Testis (tissue), 3 donors: ENCODE results near the gene SDK2. TPM values are rescaled to one million over a fixed set of nuclear protein-coding genes. Genes with fewer than 3 reads are reported as not detected.
A peak's percentile ranks its signal among the peaks of the same experiment; 100 is the strongest.

Experiments
- DNase-seq: peaks from one replicate; pipeline ENCODE4 v3.0.0-alpha.2; 2019
- H3K27ac ChIP-seq, 2 donors: fragments of 200-600 bp; sonication (generic); one replicate each; pipeline ENCODE4 v1.5.1; 2019
- H3K27me3 ChIP-seq: fragments of 200-600 bp; sonication (generic); one replicate; pipeline ENCODE4 v1.5.1; 2019
- H3K36me3 ChIP-seq: fragments of 200-600 bp; sonication (generic); one replicate; pipeline ENCODE4 v1.5.1; 2017; ENCODE audit warnings: low read depth; ENCODE audit errors: missing control alignments
- H3K4me1 ChIP-seq: fragments of 200-600 bp; sonication (generic); one replicate; pipeline ENCODE4 v1.5.1; 2019
- H3K4me3 ChIP-seq, 2 donors: fragments of 200-600 bp; sonication (generic); one replicate each; pipeline ENCODE4 v1.5.1; 2017 to 2019
- H3K9me3 ChIP-seq: fragments of 200-600 bp; sonication (generic); one replicate; pipeline ENCODE4 v1.5.1; 2017
- CTCF ChIP-seq, 3 experiments: fragments of 450-650 bp in 2 of 3; fragments of 200-600 bp in 1 of 3; sonication (generic) in 1 of 3; IDR thresholded peaks; one replicate each; pipeline ENCODE4 v1.5.1; 2016 to 2019; ENCODE audit warnings: antibody characterized with exemption in 3 of 3, mild to moderate bottlenecking in 2 of 3, moderate library complexity in 1 of 3
- POLR2A ChIP-seq: fragments of 450-650 bp; IDR thresholded peaks from one replicate; pipeline ENCODE4 v1.6.1; 2017; ENCODE audit warnings: antibody characterized with exemption, mild to moderate bottlenecking, moderate library complexity
- WGBS, 2 donors: methylation state at CpG; one replicate each; pipeline ENCODE4 v1.1.5; 2018; 5-methylcytosine and 5-hydroxymethylcytosine counted together
- intact Hi-C: fragments of 100-400 bp; cut with DNase I; formaldehyde crosslinking; loops from one replicate; pipeline ENCODE4 v1.15.1; 2023; ENCODE audit warnings: low total_unique reads
- polyA plus RNA-seq: library from polyadenylated mRNA; stranded (reverse); fragments of 350-450 nt; fragmentation: Illumina TruSeq; extraction: RNeasy Lipid Tissue Mini Kit (QIAGEN cat#74804); gene quantifications from one replicate; pipeline ENCODE4 v1.2.3, GENCODE V29; 2014; ENCODE audit warnings: low read depth, low replicate concordance; ENCODE audit not compliant: insufficient read depth
- total RNA-seq, 2 donors: library from RNA; depleted of rRNA; stranded (reverse); fragments of >200 nt; gene quantifications; one replicate each; pipeline ENCODE4 v1.2.3, GENCODE V29; 2016

SDK2 gene
- total and polyA plus RNA-seq, 3 donors from 2014 or later: 36.9 to 63.4 (median 55.4) TPM

- DNase-seq: no peak
- no peak overlapping the region for H3K4me3 ChIP-seq
- no peaks in the 10 kb centered on the region for H3K36me3 ChIP-seq
- WGBS, 2 donors: 88 to 91% methylated on average over 10 to 18 of the region's 18 CpGs
- peaks cover 32% of the 10 kb centered on the region for H3K4me1 ChIP-seq
- intact Hi-C loops: loop anchor here (5.0 kb wide), 1 partner anchor 111 kb away; no protein-coding TSS in a partner anchor
- H3K9me3 ChIP-seq: no peaks in the 10 kb centered on the region
- H3K27me3 ChIP-seq: no peaks in the 10 kb centered on the region
- TF ChIP-seq CTCF (IDR thresholded peaks at IDR 0.05) (no peak), POLR2A (no peak)
- no peak overlapping the region for H3K27ac ChIP-seq
Observed at GRCh38 chr17:73368085-73368631, 276.1 kb downstream of the SDK2 start.

GRCh38 chr17:73365906-73366623, 278.2 kb downstream of the SDK2 start:
- no peak overlapping the region for H3K4me3 ChIP-seq
- H3K9me3 ChIP-seq: no peaks in the 10 kb centered on the region
- intact Hi-C loops: loop anchor here (5.0 kb wide), 1 partner anchor 109 kb away; no protein-coding TSS in a partner anchor
- H3K27ac ChIP-seq: peak overlapping the region; percentile 31 to 86
- peaks cover 32% of the 10 kb centered on the region for H3K4me1 ChIP-seq
- peak; percentile 50 for DNase-seq
- H3K36me3 ChIP-seq: no peaks in the 10 kb centered on the region
- WGBS, 2 donors: 39 to 47% methylated on average over 22 to 23 of the region's 23 CpGs
- H3K27me3 ChIP-seq: no peaks in the 10 kb centered on the region
- TF ChIP-seq POLR2A: no peak
- no peak for TF ChIP-seq CTCF (IDR thresholded peaks at IDR 0.05)

GRCh38 chr17:73365301-73365874, 278.9 kb downstream of the SDK2 start:
- 28 to 51% methylated on average over 18 to 20 of the region's 20 CpGs for WGBS, 2 donors
- Histone ChIP-seq H3K4me1 (peaks cover 33% of the 10 kb centered on the region), H3K27me3 (no peaks in the 10 kb centered on the region), H3K4me3 (no peak overlapping the region), H3K36me3 (no peaks in the 10 kb centered on the region), H3K9me3 (no peaks in the 10 kb centered on the region), H3K27ac (peak overlapping the region; percentile 31 to 86)
- TF ChIP-seq CTCF (IDR thresholded peaks at IDR 0.05): no peak
- TF ChIP-seq POLR2A: no peak
- peak; percentile 66 for DNase-seq
- intact Hi-C loops: loop anchor here (5.0 kb wide), 1 partner anchor 108 kb away; no protein-coding TSS in a partner anchor

GRCh38 chr17:73364155-73364522, 280.1 kb downstream of the SDK2 start:
- Histone ChIP-seq H3K9me3 (no peaks in the 10 kb centered on the region), H3K4me3 (no peak overlapping the region), H3K27me3 (no peaks in the 10 kb centered on the region), H3K27ac (no peak overlapping the region), H3K36me3 (no peaks in the 10 kb centered on the region), H3K4me1 (peaks cover 35% of the 10 kb centered on the region)
- intact Hi-C loops: no loop called here
- no peak for DNase-seq
- TF ChIP-seq CTCF (IDR thresholded peaks at IDR 0.05) (no peak), POLR2A (no peak)
- 87 to 94% methylated on average over 3 to 4 of the region's 4 CpGs for WGBS, 2 donors
